AG09319 (cell line): ENCODE results near the gene KCNQ4.

Experiments
- DNase-seq: peaks from one replicate; pipeline ENCODE4 v3.0.0-alpha.2; 2010; ENCODE audit warnings: low read depth; ENCODE audit errors: extremely low read depth
- CTCF ChIP-seq: IDR thresholded peaks from 2 replicates; pipeline ENCODE4 v1.5.1; 2011; ENCODE audit warnings: low read depth, mild to moderate bottlenecking, inconsistent platforms, low read length, moderate library complexity

KCNQ4 gene

GRCh38 chr1:40861224-40862003 is 77.8 kb downstream of the KCNQ4 start:
- DNase-seq = no peak
- no peak for TF ChIP-seq CTCF

- DNase-seq = peak; percentile 74
- TF ChIP-seq CTCF = no peak; the same call in 1 of the 2 replicates
These were observed 78.6 kb downstream of the KCNQ4 start, which contains the start of gene CITED4 for GRCh38 chr1:40862008-40862863. Gene CITED4, minus strand, starts transcription at chr1:40862363. Its CDS starts 236 bp downstream, at chr1:40862127.

- no peak for TF ChIP-seq CTCF
- DNase-seq = no peak
These were observed 84.6 kb downstream of the KCNQ4 start for GRCh38 chr1:40868051-40868723.

- DNase-seq = no peak
- no peak for TF ChIP-seq CTCF
These were observed 86.6 kb downstream of the KCNQ4 start for GRCh38 chr1:40870135-40870728.

GRCh38 chr1:40872276-40872675 is 88.7 kb downstream of the KCNQ4 start:
- TF ChIP-seq CTCF = no peak
- DNase-seq = no peak

GRCh38 chr1:40873863-40874472 is 90.4 kb downstream of the KCNQ4 start:
- no peak for TF ChIP-seq CTCF

More at GRCh38 chr1:40873863-40874472, 90.4 kb downstream of the KCNQ4 start:
- no peak for DNase-seq
